ENCODE measurements around the gene DECR2. TPM values are rescaled to one million over a fixed set of nuclear protein-coding genes. Genes with fewer than 3 reads are reported as not detected.

DECR2 gene, protein sequence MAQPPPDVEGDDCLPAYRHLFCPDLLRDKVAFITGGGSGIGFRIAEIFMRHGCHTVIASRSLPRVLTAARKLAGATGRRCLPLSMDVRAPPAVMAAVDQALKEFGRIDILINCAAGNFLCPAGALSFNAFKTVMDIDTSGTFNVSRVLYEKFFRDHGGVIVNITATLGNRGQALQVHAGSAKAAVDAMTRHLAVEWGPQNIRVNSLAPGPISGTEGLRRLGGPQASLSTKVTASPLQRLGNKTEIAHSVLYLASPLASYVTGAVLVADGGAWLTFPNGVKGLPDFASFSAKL
- 10 to 100 TPM in 3 of 4 donors, 1 to 10 TPM in 1; 9.8 to 54.8 (median 20.3) TPM for total RNA-seq

DNA sequence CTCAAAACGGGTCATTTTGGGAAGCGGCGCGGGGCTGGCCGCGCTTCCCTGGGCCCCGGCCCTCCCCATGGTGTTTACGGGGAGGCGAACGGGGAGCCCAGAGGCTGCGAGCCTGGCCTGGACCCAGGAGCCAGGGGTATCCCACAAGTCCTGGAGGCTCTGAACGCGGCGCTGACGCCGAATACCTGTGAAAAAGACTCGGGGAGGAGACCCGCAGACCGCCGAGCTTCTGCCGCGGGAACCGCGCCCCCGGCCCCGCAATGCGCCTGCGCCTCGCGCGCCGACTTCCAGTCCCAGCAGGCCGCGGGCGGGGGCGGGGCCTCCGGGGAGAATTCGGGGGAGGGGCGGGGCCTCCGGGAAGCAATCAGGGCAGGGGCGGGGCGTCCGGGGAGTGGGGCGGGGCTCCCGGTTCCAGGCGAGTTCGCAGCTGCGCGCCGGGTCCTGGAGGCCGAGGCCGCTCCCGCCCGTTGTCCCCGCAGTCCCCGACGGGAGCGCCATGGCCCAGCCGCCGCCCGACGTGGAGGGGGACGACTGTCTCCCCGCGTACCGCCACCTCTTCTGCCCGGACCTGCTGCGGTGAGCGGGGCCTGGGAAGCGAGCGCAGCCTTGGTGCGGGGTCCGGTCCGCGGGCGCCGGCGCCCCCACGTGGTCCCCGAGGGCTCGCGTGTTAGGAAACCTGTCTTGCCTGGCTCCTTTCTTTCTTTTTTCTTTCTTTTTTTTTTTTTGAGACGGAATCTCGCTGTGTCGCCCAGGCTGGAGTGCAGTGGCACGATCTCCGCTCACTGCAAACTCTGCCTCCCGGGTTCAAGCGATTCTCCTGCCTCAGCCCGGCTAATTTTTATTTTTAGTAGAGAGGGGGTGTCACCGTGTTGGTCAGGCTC lies at the start of gene DECR2:
Gene DECR2, plus strand, starts transcription at position 418 of the 881 bp plus-strand sequence. Its CDS starts 79 bp downstream, at position 497.
- TF ChIP-seq, protein P1, sequence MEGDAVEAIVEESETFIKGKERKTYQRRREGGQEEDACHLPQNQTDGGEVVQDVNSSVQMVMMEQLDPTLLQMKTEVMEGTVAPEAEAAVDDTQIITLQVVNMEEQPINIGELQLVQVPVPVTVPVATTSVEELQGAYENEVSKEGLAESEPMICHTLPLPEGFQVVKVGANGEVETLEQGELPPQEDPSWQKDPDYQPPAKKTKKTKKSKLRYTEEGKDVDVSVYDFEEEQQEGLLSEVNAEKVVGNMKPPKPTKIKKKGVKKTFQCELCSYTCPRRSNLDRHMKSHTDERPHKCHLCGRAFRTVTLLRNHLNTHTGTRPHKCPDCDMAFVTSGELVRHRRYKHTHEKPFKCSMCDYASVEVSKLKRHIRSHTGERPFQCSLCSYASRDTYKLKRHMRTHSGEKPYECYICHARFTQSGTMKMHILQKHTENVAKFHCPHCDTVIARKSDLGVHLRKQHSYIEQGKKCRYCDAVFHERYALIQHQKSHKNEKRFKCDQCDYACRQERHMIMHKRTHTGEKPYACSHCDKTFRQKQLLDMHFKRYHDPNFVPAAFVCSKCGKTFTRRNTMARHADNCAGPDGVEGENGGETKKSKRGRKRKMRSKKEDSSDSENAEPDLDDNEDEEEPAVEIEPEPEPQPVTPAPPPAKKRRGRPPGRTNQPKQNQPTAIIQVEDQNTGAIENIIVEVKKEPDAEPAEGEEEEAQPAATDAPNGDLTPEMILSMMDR (IDR thresholded peaks at IDR 0.05; ENCODE audit: low read depth), result no peak

DNA sequence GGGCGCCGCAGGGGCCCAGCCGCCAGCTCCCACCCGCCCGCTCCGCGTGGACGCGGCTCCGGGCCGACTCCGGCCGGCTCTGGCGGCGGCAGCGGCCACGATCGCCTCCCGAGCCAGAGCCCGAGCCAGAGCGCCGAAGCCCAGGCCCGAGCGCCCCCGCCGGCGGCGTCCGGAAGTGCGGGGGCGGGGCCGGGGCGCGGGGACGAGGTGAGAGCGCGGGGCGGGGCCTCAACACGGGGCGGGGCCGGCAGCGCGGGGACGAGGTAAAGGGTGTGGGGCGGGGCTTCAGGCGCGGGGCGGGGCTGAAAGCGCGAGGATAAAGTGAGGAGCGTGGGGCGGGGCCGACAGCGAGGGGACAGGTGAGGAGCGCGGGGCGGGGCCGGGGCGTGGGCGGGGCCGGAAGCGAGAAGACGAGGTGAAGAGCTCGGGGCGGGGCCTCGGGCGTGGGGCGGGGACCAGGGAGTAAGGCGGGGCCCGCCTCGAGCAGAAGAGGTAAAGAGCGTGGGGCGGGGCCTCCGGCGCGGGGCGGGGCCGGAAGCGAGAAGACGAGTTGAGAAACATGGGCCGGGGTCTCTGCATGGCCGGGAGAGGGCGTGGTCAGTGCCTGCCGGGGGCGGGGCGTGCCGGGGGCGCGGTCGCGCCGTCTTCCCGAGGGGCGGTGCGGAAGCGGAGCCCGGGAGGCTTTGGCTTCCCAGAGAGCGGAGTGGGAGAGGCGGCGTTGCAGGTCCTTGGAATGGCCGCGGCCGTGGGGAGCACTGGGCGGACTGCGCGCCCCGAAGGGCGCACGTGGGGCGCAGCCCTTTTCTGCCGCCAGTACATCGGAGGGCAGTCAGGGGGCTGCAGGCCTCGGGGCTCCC lies 48.9 kb upstream of the DECR2 start, which contains the start of gene AXIN1:
Gene AXIN1, minus strand, starts transcription at position 177 of the 857 bp plus-strand sequence. CDS start 5,698 bp downstream, outside the sequence.
- TF ChIP-seq, protein P1 (IDR thresholded peaks at IDR 0.05; ENCODE audit: low read depth), result no peak

GRCh38 chr16:353404-354290 lies 48.0 kb upstream of the DECR2 start:
- TF ChIP-seq, protein P1 (IDR thresholded peaks at IDR 0.05; ENCODE audit: low read depth), result no peak

- TF ChIP-seq, protein P1 (IDR thresholded peaks at IDR 0.05; ENCODE audit: low read depth), result no peak
Measured at GRCh38 chr16:354291-354881, 47.3 kb upstream of the DECR2 start.

DNA sequence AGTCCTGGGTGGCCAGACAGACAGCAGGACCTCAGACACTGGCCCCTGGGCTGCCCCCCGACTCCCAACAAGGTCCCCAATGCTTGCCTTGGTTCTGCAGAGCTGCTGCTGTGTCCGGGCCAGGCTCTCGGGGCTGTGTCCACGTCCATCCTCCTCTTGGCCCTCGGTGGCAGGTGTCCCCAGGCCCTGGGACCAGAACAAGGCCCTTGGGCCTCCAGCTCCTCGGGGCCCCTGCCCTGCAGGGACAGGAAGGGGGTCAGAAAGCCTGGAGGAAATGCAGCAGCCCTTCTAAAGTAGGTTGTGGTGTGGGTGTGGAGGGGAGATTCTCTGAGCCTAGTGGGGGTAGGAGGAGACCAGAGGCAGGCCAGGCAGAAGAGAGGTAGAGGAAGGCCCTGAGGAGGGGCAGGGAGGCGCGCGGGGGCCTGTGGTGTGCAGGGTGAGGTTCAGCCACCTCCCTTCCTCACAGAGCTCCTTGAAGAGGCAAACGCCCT lies 46.7 kb upstream of the DECR2 start:
- TF ChIP-seq, protein P1 (IDR thresholded peaks at IDR 0.05; ENCODE audit: low read depth), result no peak

DNA sequence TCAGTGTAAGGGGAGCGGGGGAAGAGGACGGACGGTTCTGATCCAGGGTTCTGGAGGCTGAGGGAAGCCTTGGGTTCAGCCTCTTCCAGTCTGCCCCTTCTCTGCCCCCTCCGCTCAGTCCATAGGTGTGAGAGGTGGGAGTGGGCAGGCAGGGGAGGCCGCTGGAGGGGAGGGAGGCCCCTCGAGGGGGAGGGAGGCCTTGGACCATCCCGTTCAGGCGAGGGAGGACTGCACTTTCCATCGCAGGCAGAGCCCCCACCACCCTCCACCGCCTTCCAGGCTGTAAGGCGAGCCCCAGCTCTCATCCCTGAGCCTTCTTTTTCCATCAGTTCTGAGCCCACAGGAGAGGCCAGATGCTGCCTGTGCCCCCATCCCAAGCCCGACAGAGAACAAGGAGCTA lies 44.9 kb upstream of the DECR2 start:
- TF ChIP-seq, protein P1 (IDR thresholded peaks at IDR 0.05; ENCODE audit: low read depth), result no peak

All from subcutaneous adipose tissue (tissue), 4 donors.